ENCODE measurements around the gene MTR.

DNA sequence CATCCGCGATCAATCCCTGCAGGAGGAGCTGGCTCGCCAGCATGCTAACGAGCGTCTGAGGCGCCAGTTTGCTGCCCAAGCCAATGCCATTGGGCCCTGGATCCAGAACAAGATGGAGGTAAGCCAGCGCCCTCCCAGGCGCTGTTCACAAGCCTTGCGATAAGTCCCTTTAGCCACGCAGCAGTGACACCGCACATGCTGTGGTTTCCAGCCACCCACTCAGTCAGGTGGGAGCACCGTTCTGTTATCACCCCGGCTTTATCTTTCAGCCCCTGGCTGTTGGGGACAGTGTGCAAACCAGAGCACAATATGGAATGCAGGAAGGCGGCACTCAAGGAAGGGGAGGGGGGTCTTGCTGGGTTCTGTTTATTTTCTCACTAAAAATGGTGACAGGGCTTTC lies 41.1 kb upstream of the MTR start:
- TF ChIP-seq, protein P1, sequence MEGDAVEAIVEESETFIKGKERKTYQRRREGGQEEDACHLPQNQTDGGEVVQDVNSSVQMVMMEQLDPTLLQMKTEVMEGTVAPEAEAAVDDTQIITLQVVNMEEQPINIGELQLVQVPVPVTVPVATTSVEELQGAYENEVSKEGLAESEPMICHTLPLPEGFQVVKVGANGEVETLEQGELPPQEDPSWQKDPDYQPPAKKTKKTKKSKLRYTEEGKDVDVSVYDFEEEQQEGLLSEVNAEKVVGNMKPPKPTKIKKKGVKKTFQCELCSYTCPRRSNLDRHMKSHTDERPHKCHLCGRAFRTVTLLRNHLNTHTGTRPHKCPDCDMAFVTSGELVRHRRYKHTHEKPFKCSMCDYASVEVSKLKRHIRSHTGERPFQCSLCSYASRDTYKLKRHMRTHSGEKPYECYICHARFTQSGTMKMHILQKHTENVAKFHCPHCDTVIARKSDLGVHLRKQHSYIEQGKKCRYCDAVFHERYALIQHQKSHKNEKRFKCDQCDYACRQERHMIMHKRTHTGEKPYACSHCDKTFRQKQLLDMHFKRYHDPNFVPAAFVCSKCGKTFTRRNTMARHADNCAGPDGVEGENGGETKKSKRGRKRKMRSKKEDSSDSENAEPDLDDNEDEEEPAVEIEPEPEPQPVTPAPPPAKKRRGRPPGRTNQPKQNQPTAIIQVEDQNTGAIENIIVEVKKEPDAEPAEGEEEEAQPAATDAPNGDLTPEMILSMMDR (IDR thresholded peaks at IDR 0.05; ENCODE audit: insufficient read depth, low read depth, low read length) = no peak
- no peak for TF ChIP-seq EZH2 (IDR thresholded peaks at IDR 0.05; ENCODE audit: insufficient read depth, low read length)
